ENCODE measurements around the gene ACOT7.

ACOT7 gene

GRCh38 chr1:6245086-6245868 is 148.3 kb downstream of the ACOT7 start:
- Mint-ChIP-seq H3K9me3 (no peaks in the 10 kb centered on the region), H3K27me3 (ENCODE audit: low read depth) (peaks cover 63% of the 10 kb centered on the region), H3K4me3 (no peak overlapping the region), H3K4me1 (ENCODE audit: low read depth) (peaks cover 7% of the 10 kb centered on the region), H3K36me3 (ENCODE audit: low read depth) (no peaks in the 10 kb centered on the region), H3K27ac (no peak overlapping the region)

- H3K27ac Mint-ChIP-seq: no peak overlapping the region
- H3K9me3 Mint-ChIP-seq: no peaks in the 10 kb centered on the region
- peaks cover 65% of the 10 kb centered on the region for H3K27me3 Mint-ChIP-seq (ENCODE audit: low read depth)
- peaks cover 7% of the 10 kb centered on the region for H3K4me1 Mint-ChIP-seq (ENCODE audit: low read depth)
- H3K36me3 Mint-ChIP-seq (ENCODE audit: low read depth): no peaks in the 10 kb centered on the region
- H3K4me3 Mint-ChIP-seq: peak overlapping the region; percentile 26
These were observed 149.0 kb downstream of the ACOT7 start for GRCh38 chr1:6244401-6245049.

- no peak within 1 kb of the TSS for H3K27ac Mint-ChIP-seq
- H3K36me3 Mint-ChIP-seq (ENCODE audit: low read depth): no peaks in the 10 kb centered on the region
- H3K4me1 Mint-ChIP-seq (ENCODE audit: low read depth): peaks cover 10% of the 10 kb centered on the region
- H3K27me3 Mint-ChIP-seq (ENCODE audit: low read depth): peaks cover 70% of the 10 kb centered on the region
- H3K9me3 Mint-ChIP-seq: no peaks in the 10 kb centered on the region
- peak within 1 kb of the TSS; percentile 26 for H3K4me3 Mint-ChIP-seq
These were observed 149.6 kb downstream of the ACOT7 start, which contains the start of gene HES3 for GRCh38 chr1:6243993-6244392. Gene HES3 (plus strand): TSS chr1:6244179. CDS start chr1:6244366, 187 bp downstream.

GRCh38 chr1:6243053-6243834 is 150.3 kb downstream of the ACOT7 start:
- no peaks in the 10 kb centered on the region for H3K9me3 Mint-ChIP-seq
- H3K27ac Mint-ChIP-seq: no peak overlapping the region
- no peaks in the 10 kb centered on the region for H3K36me3 Mint-ChIP-seq (ENCODE audit: low read depth)
- H3K4me3 Mint-ChIP-seq: no peak overlapping the region
- H3K27me3 Mint-ChIP-seq (ENCODE audit: low read depth): peaks cover 66% of the 10 kb centered on the region
- peaks cover 12% of the 10 kb centered on the region for H3K4me1 Mint-ChIP-seq (ENCODE audit: low read depth)

GRCh38 chr1:6241887-6242740 is 151.5 kb downstream of the ACOT7 start:
- Mint-ChIP-seq H3K36me3 (ENCODE audit: low read depth) (no peaks in the 10 kb centered on the region), H3K4me3 (no peak overlapping the region), H3K4me1 (ENCODE audit: low read depth) (peaks cover 12% of the 10 kb centered on the region), H3K27me3 (ENCODE audit: low read depth) (peaks cover 56% of the 10 kb centered on the region), H3K9me3 (no peaks in the 10 kb centered on the region), H3K27ac (no peak overlapping the region)

- H3K27me3 Mint-ChIP-seq (ENCODE audit: low read depth): peaks cover 48% of the 10 kb centered on the region
- no peaks in the 10 kb centered on the region for H3K9me3 Mint-ChIP-seq
- H3K27ac Mint-ChIP-seq: peak overlapping the region; percentile 3
- H3K4me1 Mint-ChIP-seq (ENCODE audit: low read depth): peaks cover 9% of the 10 kb centered on the region
- H3K36me3 Mint-ChIP-seq (ENCODE audit: low read depth): no peaks in the 10 kb centered on the region
- no peak overlapping the region for H3K4me3 Mint-ChIP-seq
These were observed 152.3 kb downstream of the ACOT7 start for GRCh38 chr1:6241107-6241886.

- Mint-ChIP-seq H3K4me3 (no peak overlapping the region), H3K9me3 (no peaks in the 10 kb centered on the region), H3K36me3 (ENCODE audit: low read depth) (no peaks in the 10 kb centered on the region), H3K27me3 (ENCODE audit: low read depth) (peaks cover 46% of the 10 kb centered on the region), H3K27ac (no peak overlapping the region), H3K4me1 (ENCODE audit: low read depth) (peaks cover 9% of the 10 kb centered on the region)
These were observed 153.4 kb downstream of the ACOT7 start for GRCh38 chr1:6239950-6240768.

GRCh38 chr1:6239213-6239752 is 154.3 kb downstream of the ACOT7 start:
- Mint-ChIP-seq H3K27me3 (ENCODE audit: low read depth) (peaks cover 42% of the 10 kb centered on the region), H3K36me3 (ENCODE audit: low read depth) (no peaks in the 10 kb centered on the region), H3K4me1 (ENCODE audit: low read depth) (peaks cover 15% of the 10 kb centered on the region), H3K4me3 (no peak overlapping the region), H3K9me3 (no peaks in the 10 kb centered on the region), H3K27ac (no peak overlapping the region)

- peaks cover 10% of the 10 kb centered on the region for H3K36me3 Mint-ChIP-seq (ENCODE audit: low read depth)
- H3K9me3 Mint-ChIP-seq: no peaks in the 10 kb centered on the region
- H3K4me1 Mint-ChIP-seq (ENCODE audit: low read depth): peaks cover 21% of the 10 kb centered on the region
- H3K27me3 Mint-ChIP-seq (ENCODE audit: low read depth): peaks cover 28% of the 10 kb centered on the region
- peak overlapping the region; percentile 37 for H3K4me3 Mint-ChIP-seq
- no peak overlapping the region for H3K27ac Mint-ChIP-seq
These were observed 156.5 kb downstream of the ACOT7 start for GRCh38 chr1:6237093-6237492.

- Mint-ChIP-seq H3K27me3 (ENCODE audit: low read depth) (peaks cover 16% of the 10 kb centered on the region), H3K4me1 (ENCODE audit: low read depth) (peaks cover 18% of the 10 kb centered on the region), H3K4me3 (peak overlapping the region; percentile 90), H3K36me3 (ENCODE audit: low read depth) (peaks cover 10% of the 10 kb centered on the region), H3K27ac (peak overlapping the region; percentile 77), H3K9me3 (no peaks in the 10 kb centered on the region)
These were observed 158.3 kb downstream of the ACOT7 start for GRCh38 chr1:6235296-6235677.

GRCh38 chr1:6234502-6235295 is 158.9 kb downstream of the ACOT7 start:
- Mint-ChIP-seq H3K9me3 (no peaks in the 10 kb centered on the region), H3K27ac (peak overlapping the region; percentile 77), H3K27me3 (ENCODE audit: low read depth) (peaks cover 10% of the 10 kb centered on the region), H3K4me3 (peak overlapping the region; percentile 90), H3K36me3 (ENCODE audit: low read depth) (peaks cover 13% of the 10 kb centered on the region), H3K4me1 (ENCODE audit: low read depth) (peaks cover 18% of the 10 kb centered on the region)

GRCh38 chr1:6233376-6233775 is 160.2 kb downstream of the ACOT7 start:
- no peak overlapping the region for H3K27ac Mint-ChIP-seq
- peaks cover 12% of the 10 kb centered on the region for H3K4me1 Mint-ChIP-seq (ENCODE audit: low read depth)
- H3K27me3 Mint-ChIP-seq (ENCODE audit: low read depth): no peaks in the 10 kb centered on the region
- peaks cover 14% of the 10 kb centered on the region for H3K36me3 Mint-ChIP-seq (ENCODE audit: low read depth)
- H3K9me3 Mint-ChIP-seq: no peaks in the 10 kb centered on the region
- H3K4me3 Mint-ChIP-seq: peak overlapping the region; percentile 42
